GM12865 (cell line): ENCODE measurements around the gene TRPT1.

Experiments used
- DNase-seq: peaks from one replicate; pipeline ENCODE4 v3.0.0; 2010; ENCODE audit warnings: low read depth
- H3K4me3 ChIP-seq: 2 replicates; pipeline ENCODE4 v1.5.1; 2011; ENCODE audit warnings: mild to moderate bottlenecking, low read depth, low read length, control low read depth
- CTCF ChIP-seq: IDR thresholded peaks from 2 replicates; pipeline ENCODE4 v1.5.1; 2011; ENCODE audit warnings: low read length, control low read depth, low read depth, inconsistent platforms; ENCODE audit not compliant: insufficient read depth; ENCODE audit errors: missing control alignments

The TRPT1 gene

DNA sequence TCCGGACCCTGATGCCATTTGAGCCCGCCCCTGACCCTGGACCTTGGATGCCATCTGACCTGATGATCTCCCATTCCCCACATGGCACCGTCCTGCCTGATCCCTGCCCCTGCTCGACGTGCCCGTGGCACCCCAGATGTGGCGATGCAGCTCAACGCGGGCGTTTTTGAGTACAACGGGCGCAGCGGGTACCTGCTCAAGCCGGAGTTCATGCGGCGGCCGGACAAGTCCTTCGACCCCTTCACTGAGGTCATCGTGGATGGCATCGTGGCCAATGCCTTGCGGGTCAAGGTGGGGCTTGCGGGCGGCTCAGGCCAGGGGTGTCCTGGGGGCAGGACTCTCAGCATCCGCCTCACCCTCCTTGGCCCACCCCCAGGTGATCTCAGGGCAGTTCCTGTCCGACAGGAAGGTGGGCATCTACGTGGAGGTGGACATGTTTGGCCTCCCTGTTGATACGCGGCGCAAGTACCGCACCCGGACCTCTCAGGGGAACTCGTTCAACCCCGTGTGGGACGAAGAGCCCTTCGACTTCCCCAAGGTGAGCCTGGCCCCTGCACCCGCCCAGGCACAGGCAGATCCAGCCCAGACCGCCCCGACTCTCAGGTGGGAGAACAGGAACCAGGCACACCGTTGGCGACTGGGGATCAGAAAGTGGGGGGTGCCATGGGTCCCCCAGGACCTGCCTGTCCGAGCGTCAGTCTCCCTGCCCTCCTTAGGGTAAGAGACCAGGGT, 36.5 kb upstream of the TRPT1 start:
- DNase-seq: no peak
- no peak overlapping the region for H3K4me3 ChIP-seq
- no peak for TF ChIP-seq CTCF

DNA sequence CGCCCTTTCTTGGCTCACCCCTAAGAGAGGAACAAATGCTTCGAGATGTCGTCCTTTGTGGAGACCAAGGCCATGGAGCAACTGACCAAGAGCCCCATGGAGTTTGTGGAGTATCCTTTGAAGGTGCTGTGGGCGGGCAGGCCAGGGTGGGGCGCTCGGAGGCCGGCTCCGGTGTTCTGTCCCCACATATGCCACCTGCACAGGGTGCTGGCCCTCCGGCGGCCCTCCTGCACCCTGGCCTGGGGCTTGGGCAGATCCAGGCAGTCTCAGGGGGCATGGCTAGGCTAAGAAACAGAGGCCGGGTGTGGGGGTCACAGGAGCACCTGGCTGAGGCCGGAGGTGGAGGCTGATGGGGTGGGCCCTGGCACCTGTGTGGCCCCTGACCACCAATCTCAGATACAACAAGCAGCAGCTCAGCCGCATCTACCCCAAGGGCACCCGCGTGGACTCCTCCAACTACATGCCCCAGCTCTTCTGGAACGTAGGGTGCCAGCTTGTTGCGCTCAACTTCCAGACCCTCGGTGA, 35.6 kb upstream of the TRPT1 start:
- no peak for TF ChIP-seq CTCF
- no peak for DNase-seq

DNA sequence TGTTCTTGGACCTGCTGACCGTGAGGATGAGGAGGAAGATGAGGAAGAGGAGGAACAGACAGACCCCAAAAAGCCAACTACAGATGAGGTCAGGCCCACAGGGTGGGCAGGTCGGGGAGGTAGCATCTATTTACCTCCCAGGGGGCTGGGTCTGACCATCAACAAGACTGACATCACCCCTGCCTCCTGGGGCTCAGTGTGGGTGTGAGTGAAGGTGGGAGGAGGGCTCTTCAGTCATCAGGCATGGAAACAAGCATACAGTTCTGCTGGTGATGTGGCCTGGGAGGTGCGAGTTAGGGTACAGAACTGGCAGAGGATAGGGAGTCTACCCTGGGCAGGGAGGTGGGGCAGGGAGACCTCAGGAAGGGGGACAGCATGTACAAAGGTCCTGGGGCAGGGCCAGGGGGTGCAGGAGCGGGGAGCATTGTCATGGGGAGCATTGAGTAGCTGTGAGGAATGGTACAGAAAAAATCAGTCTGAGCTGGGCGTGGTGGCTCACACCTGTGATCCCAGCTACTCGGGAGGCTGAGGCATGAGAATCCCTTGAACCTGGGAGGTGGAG, 34.2 kb upstream of the TRPT1 start:
- no peak for TF ChIP-seq CTCF
- DNase-seq: no peak
- H3K4me3 ChIP-seq: no peak overlapping the region

More for the DNA sequence above, 35.6 kb upstream of the TRPT1 start:
- no peak overlapping the region for H3K4me3 ChIP-seq

DNA sequence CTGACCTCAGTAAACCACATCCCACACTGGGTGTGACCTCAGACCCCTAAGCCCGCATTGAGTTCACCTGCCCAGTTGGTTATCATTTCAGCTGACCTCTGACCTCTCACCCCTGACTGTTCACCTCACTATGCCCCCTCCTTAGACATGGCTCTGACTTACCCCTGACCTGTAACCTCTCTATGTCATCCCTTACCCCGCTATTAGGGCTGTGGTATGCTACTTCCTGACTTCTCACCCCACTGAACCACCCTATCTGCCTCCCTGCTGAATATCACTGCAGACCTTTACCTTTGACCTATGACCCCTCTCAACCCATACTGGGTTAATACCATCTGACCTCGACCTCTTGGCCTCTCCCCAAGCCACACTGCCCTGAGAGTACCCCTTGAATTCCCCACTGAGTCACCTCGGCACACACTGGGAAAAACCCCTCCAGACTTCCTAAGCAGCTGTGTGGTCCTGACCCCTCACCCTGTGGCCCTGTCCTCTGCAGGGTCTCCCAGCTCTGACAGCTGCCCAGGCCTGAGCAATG, 33.6 kb upstream of the TRPT1 start:
- DNase-seq: peak; percentile 40
- no peak overlapping the region for H3K4me3 ChIP-seq
- no peak for TF ChIP-seq CTCF

DNA sequence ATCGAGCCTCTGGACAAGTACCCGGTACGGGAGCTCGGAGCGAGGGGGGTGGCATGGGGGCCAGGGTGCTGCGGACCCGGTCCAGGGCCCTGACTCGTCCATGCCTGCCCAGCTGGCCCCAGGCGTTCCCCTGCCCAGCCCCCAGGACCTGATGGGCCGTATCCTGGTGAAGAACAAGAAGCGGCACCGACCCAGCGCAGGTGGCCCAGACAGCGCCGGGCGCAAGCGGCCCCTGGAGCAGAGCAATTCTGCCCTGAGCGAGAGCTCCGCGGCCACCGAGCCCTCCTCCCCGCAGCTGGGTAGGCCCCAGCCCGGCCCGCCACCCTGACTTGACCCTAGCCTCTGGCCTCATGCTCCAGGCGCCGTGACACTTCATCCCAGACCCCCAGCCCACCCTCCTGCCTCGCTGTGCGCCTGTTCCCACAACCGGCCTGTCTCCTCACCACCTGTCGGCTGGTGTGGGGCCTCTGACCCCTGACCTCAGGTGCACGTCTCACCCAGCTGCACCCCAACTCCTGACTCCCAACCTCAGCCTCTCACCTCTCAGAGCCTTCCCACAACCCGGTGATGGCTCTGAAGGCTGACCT, 33.1 kb upstream of the TRPT1 start:
- TF ChIP-seq CTCF: no peak
- H3K4me3 ChIP-seq: no peak overlapping the region
- DNase-seq: no peak

DNA sequence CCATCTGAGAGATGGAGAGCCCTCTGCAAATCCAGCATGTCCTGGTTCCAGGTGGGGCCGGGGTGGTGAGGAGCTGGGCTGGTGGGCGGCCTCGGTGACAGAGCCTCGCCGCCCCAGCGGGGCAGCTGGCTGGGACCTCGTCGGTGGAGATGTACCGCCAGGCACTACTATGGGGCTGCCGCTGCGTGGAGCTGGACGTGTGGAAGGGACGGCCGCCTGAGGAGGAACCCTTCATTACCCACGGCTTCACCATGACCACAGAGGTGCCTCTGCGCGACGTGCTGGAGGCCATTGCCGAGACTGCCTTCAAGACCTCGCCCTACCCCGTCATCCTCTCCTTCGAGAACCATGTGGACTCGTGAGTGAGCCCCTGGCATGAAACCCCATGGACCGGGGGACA, 32.4 kb upstream of the TRPT1 start:
- H3K4me3 ChIP-seq: no peak overlapping the region

More for the DNA sequence above, 32.4 kb upstream of the TRPT1 start:
- no peak for TF ChIP-seq CTCF
- DNase-seq: no peak
